KMS-11 (cell line): Measurements from ENCODE around the gene DNAH1.

ENCODE experiments used
- H2AFZ ChIP-seq: fragments of 200-600 bp; sonication (generic); 2 replicates; pipeline ENCODE4 v1.6.1; 2016; ENCODE audit warnings: antibody characterized with exemption, mixed run types, low read depth
- H3K27ac ChIP-seq: fragments of 200-600 bp; sonication (generic); 2 replicates; pipeline ENCODE4 v1.6.1; 2016; ENCODE audit warnings: mild to moderate bottlenecking, mixed run types
- H3K27me3 ChIP-seq: fragments of 200-600 bp; sonication (generic); 2 replicates; pipeline ENCODE4 v1.6.1; 2017; ENCODE audit warnings: mild to moderate bottlenecking, low read depth, mixed run types, moderate library complexity; ENCODE audit not compliant: insufficient read depth
- H3K36me3 ChIP-seq: fragments of 200-600 bp; sonication (generic); 2 replicates; pipeline ENCODE4 v1.6.1; 2017; ENCODE audit warnings: mild to moderate bottlenecking, mixed run types; ENCODE audit not compliant: insufficient read depth
- H3K4me1 ChIP-seq: fragments of 200-600 bp; sonication (generic); 2 replicates; pipeline ENCODE4 v1.6.1; 2016; ENCODE audit warnings: mild to moderate bottlenecking, low read depth, mixed run types; ENCODE audit not compliant: poor library complexity, severe bottlenecking
- H3K4me2 ChIP-seq: fragments of 200-600 bp; sonication (generic); 2 replicates; pipeline ENCODE4 v1.7.0; 2016; ENCODE audit warnings: mild to moderate bottlenecking, mixed run types
- H3K4me3 ChIP-seq: fragments of 200-600 bp; sonication (generic); IDR thresholded peaks from 2 replicates; pipeline ENCODE4 v1.6.1; 2017; ENCODE audit warnings: low read depth, low read length, mixed read lengths; ENCODE audit not compliant: insufficient read depth
- H3K79me2 ChIP-seq: fragments of 200-600 bp; sonication (generic); 2 replicates; pipeline ENCODE4 v1.6.1; 2016; ENCODE audit warnings: low read depth, mixed run types; ENCODE audit not compliant: insufficient read depth
- H3K9ac ChIP-seq: fragments of 200-600 bp; sonication (generic); 2 replicates; pipeline ENCODE4 v1.6.1; 2016; ENCODE audit warnings: mild to moderate bottlenecking, mixed run types
- H4K20me1 ChIP-seq: fragments of 200-600 bp; sonication (generic); 2 replicates; pipeline ENCODE4 v1.6.1; 2016; ENCODE audit warnings: mild to moderate bottlenecking, mixed run types; ENCODE audit not compliant: insufficient read depth
- CTCF ChIP-seq: fragments of 200-600 bp; sonication (generic); conservative IDR thresholded peaks from 2 replicates; pipeline ENCODE4 v1.6.1; 2017; ENCODE audit warnings: low read depth, mild to moderate bottlenecking, antibody characterized with exemption, low read length, moderate library complexity, mixed read lengths

The DNAH1 gene

GRCh38 chr3:52373676-52374075 lies 57.6 kb downstream of the DNAH1 start:
- no peak overlapping the region for H2AFZ ChIP-seq

GRCh38 chr3:52374173-52374572 lies 58.1 kb downstream of the DNAH1 start:
- no peaks in the 10 kb centered on the region for H4K20me1 ChIP-seq
- no peak overlapping the region for H3K27ac ChIP-seq
- no peaks in the 10 kb centered on the region for H3K27me3 ChIP-seq
- H3K36me3 ChIP-seq: no peaks in the 10 kb centered on the region
- H3K79me2 ChIP-seq: no peaks in the 10 kb centered on the region
- no peak for TF ChIP-seq CTCF
- H2AFZ ChIP-seq: no peak overlapping the region
- H3K9ac ChIP-seq: no peak overlapping the region
- no peaks in the 10 kb centered on the region for H3K4me1 ChIP-seq
- H3K4me3 ChIP-seq: no peak overlapping the region
- no peak overlapping the region for H3K4me2 ChIP-seq

More at GRCh38 chr3:52373676-52374075, 57.6 kb downstream of the DNAH1 start:
- TF ChIP-seq CTCF: no peak
- H3K36me3 ChIP-seq: no peaks in the 10 kb centered on the region
- no peak overlapping the region for H3K4me2 ChIP-seq
- no peaks in the 10 kb centered on the region for H3K79me2 ChIP-seq
- no peaks in the 10 kb centered on the region for H3K4me1 ChIP-seq
- no peak overlapping the region for H3K4me3 ChIP-seq
- no peaks in the 10 kb centered on the region for H3K27me3 ChIP-seq
- H3K27ac ChIP-seq: no peak overlapping the region
- no peaks in the 10 kb centered on the region for H4K20me1 ChIP-seq
- no peak overlapping the region for H3K9ac ChIP-seq

GRCh38 chr3:52379610-52380009 lies 63.5 kb downstream of the DNAH1 start:
- H3K27ac ChIP-seq: no peak overlapping the region
- no peaks in the 10 kb centered on the region for H3K27me3 ChIP-seq
- no peaks in the 10 kb centered on the region for H3K4me1 ChIP-seq
- no peaks in the 10 kb centered on the region for H3K79me2 ChIP-seq
- no peak overlapping the region for H3K4me2 ChIP-seq
- H4K20me1 ChIP-seq: no peaks in the 10 kb centered on the region
- no peaks in the 10 kb centered on the region for H3K36me3 ChIP-seq
- no peak overlapping the region for H3K4me3 ChIP-seq
- H2AFZ ChIP-seq: no peak overlapping the region
- TF ChIP-seq CTCF: no peak
- no peak overlapping the region for H3K9ac ChIP-seq

GRCh38 chr3:52380023-52380422 lies 63.9 kb downstream of the DNAH1 start:
- Histone ChIP-seq H4K20me1 (no peaks in the 10 kb centered on the region), H3K9ac (no peak overlapping the region), H3K27me3 (no peaks in the 10 kb centered on the region), H3K27ac (no peak overlapping the region), H3K4me3 (no peak overlapping the region), H3K4me1 (no peaks in the 10 kb centered on the region), H3K36me3 (no peaks in the 10 kb centered on the region), H3K4me2 (no peak overlapping the region), H2AFZ (no peak overlapping the region), H3K79me2 (no peaks in the 10 kb centered on the region)
- no peak for TF ChIP-seq CTCF
